ELF-1 (cell line): ENCODE measurements around the gene NXPH1.

Source experiments
- DNase-seq: peaks from one replicate; pipeline ENCODE4 v3.0.0-alpha.2; 2016; ENCODE audit warnings: low read depth, low spot score

The NXPH1 gene

GRCh38 chr7:8590225-8590624 lies 156.8 kb downstream of the NXPH1 start:
- DNase-seq: no peak

DNA sequence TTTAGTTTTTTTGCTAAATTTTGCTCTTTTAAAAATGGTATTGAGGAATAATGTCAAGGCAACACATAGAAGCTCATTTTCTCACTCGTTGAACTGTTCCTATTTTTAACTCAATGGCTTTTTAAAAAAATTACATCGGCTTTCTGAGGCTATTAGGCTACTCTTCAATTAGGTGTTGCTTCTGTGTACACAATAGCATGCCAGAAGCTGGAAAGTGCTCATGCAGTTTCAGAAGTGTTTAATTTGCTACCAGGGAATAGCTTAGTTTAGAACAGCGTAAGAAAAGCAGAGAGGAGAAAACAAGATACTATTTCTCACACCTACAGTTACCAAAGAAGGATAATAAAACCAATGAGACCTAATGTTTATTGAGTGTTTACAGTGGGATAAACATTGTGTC lies 157.4 kb downstream of the NXPH1 start:
- no peak for DNase-seq

DNA sequence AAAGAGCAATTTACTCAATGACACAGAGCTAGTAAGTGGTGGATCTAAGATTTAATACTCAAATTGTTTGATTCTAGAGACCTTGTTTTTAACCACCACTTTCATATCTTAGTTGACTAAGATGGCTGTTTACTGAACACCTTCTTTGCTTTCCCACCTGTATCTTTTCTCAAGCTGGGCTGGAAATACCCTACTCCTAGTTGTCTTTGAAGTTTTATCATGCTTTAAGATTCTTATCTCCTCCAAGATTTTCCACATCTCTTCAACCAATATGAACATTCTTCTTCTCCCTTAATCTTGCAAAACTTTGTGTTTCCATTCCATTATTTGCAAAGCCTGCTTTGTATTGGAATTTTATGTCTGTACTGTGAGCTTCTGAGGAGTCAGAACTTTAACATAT lies 157.9 kb downstream of the NXPH1 start:
- DNase-seq: no peak

DNA sequence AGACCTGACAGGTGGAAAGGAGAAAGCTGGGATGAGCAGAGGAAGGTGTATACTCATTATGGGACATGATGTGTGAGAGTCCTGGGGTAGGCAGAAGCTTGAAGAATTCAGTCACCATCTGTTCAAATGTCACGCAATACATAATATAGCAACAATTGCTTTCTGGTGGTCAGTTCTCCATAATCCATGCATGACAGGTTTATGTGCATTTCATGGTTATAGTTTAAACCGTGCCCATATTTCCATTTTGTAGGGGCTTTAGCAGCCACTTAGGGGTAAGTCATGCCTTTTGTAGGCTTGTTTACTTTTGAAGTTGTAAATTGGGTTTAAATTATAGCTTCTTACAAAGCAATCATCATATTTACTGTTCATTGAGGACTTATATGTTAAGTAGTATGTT lies 158.8 kb downstream of the NXPH1 start:
- DNase-seq: no peak

DNA sequence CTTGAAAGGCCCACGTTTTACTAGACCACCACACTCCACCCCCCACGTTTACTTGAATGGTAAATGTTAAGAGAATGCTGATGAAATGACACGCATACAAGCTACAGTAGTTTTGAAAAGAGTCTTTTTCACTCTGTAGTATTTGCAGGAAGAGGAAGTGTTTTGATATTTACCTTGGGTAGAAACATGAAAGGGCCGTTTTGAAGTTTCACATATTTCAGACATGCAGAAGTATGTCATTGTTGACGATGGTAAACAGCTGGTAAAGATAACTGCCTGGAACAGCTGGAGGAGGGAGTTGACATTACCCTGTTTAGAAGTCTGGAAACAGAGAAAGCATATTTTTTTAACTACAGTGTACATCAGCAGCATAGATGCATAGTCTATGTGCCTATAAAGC lies 160.7 kb downstream of the NXPH1 start:
- DNase-seq: no peak

- DNase-seq: no peak
These were observed 164.2 kb downstream of the NXPH1 start for GRCh38 chr7:8597565-8597964.

- no peak for DNase-seq
These were observed 167.7 kb downstream of the NXPH1 start for GRCh38 chr7:8601121-8601520.

- no peak for DNase-seq
These were observed 171.8 kb downstream of the NXPH1 start for GRCh38 chr7:8605221-8605620.

DNA sequence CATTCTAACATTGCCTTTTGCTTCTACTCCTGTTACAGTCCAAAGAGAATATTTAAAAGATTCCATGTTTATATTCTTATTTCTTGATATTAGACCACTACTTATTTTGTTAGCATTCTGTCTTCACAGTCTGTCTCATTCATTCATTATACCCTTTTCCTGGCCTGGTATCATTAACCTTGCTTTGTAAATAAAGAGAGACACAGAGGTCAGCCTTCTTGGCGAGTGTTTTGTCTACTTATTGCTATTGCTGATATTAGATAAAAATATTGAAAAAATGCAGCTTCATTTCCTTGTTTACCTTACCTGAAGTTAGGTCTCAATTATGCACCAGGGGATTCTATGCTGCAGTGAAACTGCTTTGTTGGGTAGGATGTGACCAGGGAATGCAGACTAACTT lies 179.2 kb downstream of the NXPH1 start:
- no peak for DNase-seq

DNA sequence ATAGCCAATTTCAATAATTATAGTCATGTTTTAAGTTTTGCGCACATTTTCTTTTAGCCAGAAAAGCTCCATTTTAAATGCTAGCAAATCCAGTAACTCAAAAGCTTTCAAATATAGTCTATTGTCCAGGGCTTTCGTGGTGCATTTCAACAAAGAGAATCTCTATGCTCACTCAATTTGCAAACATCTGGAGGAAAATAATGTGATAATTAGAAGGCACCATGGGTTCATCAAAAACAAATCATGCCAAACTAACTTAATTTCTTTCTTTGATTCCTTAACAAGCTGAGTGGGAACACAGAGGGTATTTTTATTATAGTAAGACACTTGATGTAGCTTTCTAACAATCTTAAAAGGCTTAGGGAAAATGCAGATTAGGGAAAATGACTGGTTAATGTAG lies 179.8 kb downstream of the NXPH1 start:
- DNase-seq: no peak

GRCh38 chr7:8615019-8615418 lies 181.6 kb downstream of the NXPH1 start:
- no peak for DNase-seq

DNA sequence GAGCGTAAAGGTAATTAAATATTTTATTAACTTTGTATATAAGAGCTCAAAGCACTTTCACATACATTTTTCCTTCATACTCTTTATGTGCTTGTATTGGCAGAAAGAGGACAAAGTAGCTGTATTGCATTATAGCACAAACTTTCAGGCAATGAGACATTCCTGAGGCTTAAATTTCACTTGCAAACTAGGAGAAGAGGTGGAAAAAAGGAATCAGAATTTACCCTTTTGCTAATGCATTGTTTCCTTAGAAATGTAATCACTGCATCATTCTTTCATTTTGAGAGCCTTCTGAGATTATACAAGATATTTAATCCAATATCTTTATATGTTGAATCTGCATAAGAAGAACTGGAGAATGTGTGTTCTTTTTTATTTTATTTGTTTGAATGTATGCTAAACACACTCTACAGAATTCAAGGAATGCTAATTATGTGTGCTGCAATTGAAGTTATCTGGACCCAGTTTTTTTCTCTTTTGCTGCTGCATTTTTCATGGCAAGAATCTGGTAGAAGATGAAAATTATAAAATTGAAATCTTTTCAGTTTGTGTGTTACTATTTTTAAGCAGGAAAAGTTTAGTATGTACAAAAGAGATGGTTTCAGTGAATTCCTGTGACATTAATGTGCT lies 185.1 kb downstream of the NXPH1 start:
- no peak for DNase-seq

DNA sequence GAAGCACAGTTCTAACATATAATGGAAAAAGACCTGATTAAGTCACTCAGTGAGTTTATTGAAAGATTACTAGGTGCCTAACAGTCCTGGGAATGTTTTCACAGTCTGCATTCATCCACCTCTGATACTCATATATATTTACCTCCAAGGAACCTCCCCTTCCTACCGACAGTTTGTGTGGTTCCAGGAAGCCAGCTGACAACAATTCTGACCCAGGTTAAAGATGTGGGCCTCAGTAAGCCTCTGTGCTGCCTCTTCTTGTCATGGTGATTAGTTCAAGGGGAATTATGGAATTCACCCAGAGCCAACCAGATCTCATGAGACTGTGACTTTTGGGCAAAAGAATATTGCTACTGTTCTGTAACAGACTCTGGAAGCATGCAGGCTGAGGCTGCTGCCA lies 186.8 kb downstream of the NXPH1 start:
- DNase-seq: no peak

- DNase-seq: no peak
These were observed 192.2 kb downstream of the NXPH1 start for GRCh38 chr7:8625612-8626011.

DNA sequence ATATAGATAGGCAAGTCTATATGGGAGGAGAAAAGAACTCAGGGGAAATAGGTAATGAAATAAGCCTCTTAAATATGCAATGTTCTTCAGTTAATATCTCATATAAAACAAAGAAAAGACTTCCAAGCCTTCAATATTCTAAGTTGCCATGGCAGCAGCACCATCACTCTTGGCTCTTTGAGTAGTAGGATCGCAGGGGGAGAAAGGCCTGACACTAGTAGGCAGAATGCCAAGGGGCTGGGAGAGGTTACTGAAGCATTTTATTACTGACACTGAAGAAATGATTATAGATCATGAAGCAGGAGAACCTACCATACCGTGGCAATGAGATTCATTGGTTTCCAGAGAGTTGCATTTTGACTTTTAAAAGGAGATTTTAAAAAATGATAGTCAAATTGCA lies 193.9 kb downstream of the NXPH1 start:
- no peak for DNase-seq

DNA sequence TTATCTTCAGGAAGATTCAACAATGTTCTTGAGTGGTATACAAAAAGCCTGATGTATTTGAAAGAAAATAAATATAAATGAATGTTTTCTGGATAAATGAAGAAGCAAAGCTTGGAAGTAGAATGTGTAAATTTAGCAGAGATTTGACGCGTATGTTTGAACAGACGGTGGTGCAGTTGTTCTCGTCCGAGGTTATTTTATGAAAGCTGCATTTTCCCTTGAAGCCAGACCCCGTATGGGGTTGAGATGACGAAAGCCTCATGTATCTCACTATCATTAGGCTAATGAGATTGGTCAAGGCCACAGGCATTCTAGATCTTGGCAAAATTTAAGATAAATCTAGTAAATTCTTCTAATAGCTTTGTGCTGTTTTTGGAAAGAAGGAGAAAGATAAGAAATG lies 195.2 kb downstream of the NXPH1 start:
- no peak for DNase-seq

DNA sequence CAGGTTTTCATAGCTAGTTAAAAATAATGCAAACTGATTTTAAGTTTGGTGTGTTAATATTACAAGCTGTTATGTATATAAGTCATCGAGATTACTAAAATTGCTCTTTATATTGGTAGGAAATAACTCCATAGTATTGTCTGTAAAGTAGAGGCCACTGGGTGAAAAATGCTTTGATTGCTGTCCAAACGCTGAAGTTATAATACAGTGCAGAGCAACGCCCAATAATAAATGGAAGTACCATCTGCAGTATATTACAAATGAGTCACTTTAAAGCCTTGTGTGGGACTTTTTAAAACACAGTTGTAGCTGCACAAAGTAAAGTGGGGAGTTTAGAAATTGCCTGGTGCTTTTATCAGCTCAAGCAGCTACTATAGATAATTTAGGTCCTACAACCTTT lies 196.1 kb downstream of the NXPH1 start:
- no peak for DNase-seq

DNA sequence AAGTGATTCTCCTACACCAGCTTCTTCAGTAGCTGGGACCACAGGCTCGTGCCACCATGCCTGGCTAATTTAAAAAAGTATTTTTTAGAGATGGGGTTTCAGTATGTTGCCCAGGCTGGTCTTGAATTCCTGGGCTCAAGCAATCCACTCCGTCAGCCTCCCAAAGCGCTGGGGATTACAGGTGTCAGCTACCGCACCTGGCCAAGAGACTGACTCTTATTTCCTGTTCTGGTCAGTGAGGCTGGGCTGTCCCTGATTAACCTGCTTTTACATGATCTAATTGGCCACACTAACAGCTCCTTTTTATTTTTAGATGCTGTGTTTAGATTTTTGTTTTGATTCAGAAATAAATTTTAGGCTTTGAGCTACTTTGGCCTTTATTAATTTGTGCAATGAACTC lies 203.9 kb downstream of the NXPH1 start:
- DNase-seq: no peak

DNA sequence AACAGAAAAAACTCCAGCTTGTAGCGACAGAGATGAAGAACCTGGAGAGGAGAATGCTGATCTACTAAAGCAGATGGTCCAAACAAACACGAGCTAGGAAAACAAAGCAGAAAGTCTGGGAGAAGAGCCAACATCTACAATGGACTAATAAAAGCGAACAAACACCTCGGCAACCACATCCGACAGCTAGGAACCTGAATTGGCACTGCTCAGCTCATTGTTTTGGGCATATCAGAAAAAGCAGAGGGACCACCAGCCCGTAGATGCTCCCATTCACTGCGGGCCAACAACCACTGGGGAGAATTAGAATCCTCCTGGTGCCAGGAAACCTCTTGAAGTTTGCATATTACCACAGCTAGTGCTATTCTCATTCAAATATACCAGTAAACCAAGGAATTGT lies 204.7 kb downstream of the NXPH1 start:
- DNase-seq: no peak

- no peak for DNase-seq
These were observed 206.3 kb downstream of the NXPH1 start for GRCh38 chr7:8639668-8640067.

DNA sequence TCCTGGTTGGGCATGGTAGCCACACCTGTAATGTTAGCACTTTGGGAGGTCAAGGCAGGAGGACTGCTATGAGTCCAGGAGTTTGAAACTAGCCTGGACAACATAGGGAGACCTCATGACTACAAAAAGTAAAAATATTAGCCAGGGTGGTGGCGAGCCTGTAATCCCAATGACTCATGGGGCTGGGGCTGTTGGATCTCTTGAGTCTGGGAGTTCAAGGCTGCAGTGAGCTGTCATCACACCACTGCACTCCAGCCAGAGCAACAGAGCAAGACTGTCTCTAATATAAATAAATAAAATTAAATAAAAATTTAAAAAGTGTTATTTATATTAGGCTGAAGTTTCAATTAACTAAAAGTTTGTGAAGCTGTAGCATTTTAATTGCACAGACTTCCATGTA lies 207.3 kb downstream of the NXPH1 start:
- no peak for DNase-seq

GRCh38 chr7:8668627-8669500 lies 235.5 kb downstream of the NXPH1 start:
- no peak for DNase-seq

DNA sequence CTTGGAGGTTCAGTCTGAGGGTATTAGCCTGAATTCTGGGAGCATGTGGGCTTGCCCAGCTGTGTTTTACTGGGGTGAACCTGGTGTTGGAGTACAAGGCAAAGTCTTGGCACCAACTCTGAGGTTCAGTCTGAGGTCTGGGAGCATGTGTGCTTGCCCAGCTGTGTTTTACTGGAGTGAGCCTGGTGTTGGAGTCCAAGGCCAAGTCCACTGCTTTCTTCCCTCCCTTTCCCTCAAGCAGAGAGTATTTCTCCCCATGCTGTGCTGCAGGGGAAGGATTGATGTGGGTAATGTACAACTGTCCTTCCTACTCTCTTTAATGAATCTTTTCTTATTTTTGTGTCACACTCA lies 236.1 kb downstream of the NXPH1 start:
- no peak for DNase-seq

GRCh38 chr7:8684426-8684825 lies 251.0 kb downstream of the NXPH1 start:
- no peak for DNase-seq
